SKM-1 treated with dmso at 0.1 percent for 144 hours (cell line): Measurements from ENCODE around the gene EIF4A2.
A peak's percentile ranks its signal among the peaks of the same experiment; 100 is the strongest.

ENCODE experiments used
- DNase-seq: peaks from one replicate; lab custom pipeline; 2025; ENCODE audit not compliant: unreplicated experiment; lab: John Stamatoyannopoulos, UW

EIF4A2 gene

GRCh38 chr3:186783058-186783730 is at the start of gene EIF4A2:
Gene EIF4A2, plus strand, starts transcription at chr3:186783577. Its CDS starts 34 bp downstream, at chr3:186783611.
- DNase-seq = peak; percentile 82

- no peak for DNase-seq
Measured at GRCh38 chr3:186742618-186743380, 40.6 kb upstream of the EIF4A2 start.

GRCh38 chr3:186743666-186744065 is 39.7 kb upstream of the EIF4A2 start:
- DNase-seq = no peak

DNA sequence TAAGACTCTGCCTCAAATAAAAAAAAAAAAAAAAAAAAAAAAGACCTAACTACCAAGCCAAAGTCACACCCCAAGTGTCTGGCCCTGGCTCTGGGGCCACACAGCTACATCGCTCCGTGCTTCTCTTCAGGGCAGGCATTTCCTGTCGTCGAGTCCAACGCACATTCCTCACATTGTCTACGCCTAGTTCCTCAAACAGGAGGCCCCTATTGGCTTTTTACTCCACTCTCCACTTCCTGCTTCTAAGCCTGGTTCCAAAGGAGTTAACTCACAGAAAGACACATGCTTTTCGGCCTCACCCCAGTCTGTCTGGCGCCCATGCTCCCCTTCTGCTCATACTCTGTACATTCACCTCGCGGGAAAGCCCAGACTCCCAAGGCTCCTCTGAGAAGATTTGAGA is 37.4 kb upstream of the EIF4A2 start:
- peak; percentile 90 for DNase-seq

DNA sequence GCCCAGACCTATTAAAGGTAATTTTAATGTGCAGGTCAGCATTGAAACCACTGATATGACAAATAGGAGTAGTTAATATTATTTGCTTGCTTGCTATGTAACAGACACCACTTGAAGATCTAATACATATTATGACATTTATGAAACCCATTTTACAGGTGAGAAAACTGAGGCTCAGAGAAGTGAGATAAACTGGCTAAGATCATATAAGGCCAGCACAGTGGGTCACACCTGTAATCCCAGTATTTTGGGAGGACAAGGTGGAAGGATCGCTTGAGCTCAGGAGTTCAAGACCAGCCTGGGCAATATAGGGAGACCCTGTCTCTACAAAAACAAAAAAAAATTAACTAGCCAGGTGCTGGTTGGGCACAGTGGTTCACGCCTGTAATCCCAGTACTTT is 33.1 kb upstream of the EIF4A2 start:
- no peak for DNase-seq

GRCh38 chr3:186751480-186751879 is 31.9 kb upstream of the EIF4A2 start:
- no peak for DNase-seq

DNA sequence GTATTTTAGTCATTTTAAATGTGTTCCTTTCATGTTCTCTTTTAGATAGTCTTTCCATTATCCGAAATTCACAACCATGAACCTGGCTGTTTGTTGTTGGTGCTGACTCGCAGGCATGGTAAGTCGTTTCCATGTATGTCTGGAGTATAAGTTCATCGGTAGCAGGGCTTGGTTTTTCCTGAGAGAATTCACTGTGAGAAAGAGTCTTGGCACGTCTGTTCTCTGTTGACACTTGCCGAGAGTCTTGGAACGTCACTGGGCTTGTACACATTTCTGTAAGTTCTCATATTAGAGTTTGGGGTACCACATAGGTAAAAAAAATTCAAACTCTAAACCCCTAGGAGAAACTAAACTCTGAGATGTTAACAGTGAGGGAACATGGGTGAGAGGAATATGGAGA is 29.4 kb upstream of the EIF4A2 start:
- DNase-seq = no peak

DNA sequence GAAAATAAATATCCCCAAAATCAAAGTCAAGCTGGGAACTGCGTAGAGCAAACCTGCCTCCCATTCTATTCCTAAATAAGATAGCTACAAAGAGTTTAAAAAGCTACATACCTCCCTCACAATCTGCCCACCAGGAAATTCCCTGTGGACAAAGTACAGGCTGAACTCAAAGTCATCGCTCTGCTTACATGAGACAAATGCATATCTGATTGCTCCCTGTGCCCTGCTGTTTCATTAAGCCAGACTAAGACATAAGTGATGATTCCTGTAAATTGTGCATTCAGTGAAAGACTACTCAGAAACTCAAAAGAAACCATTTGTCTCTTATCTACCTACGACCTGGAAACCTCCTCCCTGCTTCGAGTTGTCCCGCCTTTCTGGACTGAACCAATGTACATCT is 28.5 kb upstream of the EIF4A2 start:
- no peak for DNase-seq

DNA sequence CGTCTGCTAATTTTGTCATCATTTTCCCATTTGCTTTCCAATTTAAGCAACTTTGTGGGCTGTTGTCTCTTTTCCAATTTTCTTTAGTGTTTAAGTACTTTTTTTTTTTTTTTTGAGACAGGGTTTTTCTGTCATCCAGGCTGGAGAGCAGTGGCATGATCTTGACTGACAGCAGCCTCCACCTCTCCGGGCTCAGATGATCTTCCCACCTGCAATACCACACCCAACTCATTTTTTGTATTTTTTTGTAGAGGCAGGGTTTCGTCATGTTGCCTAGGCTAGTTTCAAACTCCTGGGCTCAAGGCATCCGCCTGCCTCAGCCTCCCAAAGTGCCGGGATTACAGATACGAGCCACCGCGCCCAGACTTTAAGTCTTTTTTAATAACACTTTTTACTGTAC is 26.2 kb upstream of the EIF4A2 start:
- no peak for DNase-seq

DNA sequence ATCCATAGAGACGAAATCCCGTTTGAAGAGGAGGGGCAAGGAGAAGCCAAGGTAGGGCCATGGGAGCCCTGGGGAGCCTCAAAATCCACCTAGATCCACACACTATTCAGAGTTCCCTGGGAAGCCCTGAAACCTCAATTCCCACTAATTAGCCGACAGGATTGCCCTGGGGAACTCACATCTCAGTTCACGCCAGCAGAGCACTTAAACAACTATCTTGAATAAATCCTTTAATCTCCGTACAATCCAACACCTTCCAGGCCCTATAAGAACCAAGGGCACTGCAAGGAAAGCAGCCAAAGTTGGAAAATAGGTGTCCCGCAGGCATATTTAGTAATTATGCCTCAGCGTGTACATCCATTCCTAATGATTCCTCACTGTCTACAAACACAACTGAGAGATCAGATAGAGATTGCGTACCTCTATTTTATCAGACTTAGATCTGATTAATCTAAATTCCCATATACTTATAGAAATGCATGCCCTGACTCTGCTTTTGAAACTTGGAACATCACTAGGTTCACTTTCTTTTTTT is 25.6 kb upstream of the EIF4A2 start:
- DNase-seq = no peak

- DNase-seq = no peak
Measured at GRCh38 chr3:186759231-186759930, 24.0 kb upstream of the EIF4A2 start.

- DNase-seq = no peak
Measured at GRCh38 chr3:186760141-186760833, 23.1 kb upstream of the EIF4A2 start.

DNA sequence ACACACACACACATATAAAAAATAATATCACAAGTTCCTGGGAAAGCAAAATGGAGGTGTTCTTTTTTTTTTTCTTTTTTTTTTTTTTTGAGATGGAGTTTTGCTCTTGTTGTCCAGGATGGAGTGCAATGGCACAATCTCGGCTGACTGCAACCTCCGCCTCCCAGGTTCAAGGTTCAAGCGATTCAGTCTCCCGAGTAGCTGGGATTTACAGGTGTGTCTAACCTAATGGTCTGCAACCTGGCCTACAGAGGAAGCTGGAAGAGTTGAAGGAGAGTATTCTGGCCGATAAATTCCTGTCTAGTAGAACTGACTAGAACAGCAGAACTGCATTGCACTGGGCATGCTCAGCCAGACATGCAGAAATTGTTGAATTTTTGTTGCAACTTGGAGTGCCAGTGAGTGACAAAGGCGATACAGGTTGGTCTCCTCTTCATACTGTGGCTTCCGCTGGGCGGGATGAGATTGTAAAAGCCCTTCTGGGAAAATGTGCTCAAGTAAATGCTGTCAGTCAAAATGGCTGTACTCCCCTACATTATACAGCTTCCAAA is 22.4 kb upstream of the EIF4A2 start:
- DNase-seq = no peak

DNA sequence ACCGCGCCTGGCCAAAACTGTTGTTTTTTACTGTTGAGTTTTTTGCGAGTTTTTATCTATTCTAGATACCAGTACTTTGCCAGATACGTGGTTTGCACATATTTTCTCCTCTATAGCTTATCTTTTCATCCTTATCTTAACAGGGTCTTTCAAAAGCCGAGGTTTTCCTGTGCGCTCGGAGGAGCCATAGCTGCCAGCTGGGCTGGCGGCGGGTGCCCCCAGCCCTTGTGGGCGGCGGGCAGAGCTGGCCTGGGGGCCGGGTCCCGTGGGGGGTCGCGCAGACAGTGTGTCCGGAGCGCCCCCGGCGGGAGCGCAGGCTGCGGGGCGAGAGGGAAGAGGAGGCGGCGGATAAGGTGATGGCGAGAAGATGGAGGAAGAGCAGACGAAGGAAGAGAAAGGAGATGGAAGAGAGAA is 11.1 kb upstream of the EIF4A2 start:
- DNase-seq = no peak

GRCh38 chr3:186772701-186773417 is 10.5 kb upstream of the EIF4A2 start:
- DNase-seq = no peak

DNA sequence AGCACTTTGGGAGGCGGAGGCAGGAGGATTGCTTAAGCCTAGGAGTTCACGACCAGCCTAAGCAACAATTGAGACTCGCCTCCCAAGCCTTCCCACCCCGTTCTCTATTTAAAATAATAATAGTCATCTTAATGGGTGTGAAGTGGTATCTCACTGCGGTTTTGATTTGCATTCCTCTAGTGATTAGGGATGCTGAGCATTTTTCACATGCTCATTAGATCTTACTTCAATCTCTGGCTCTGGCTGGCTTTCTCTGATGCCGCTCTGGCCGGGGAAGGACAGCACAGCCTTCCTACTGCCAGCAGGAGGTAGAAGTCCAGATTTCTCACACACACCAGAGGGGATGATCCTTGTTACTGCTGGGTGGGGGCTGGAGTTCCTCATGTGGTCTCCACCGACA is 7.4 kb upstream of the EIF4A2 start:
- DNase-seq = no peak

GRCh38 chr3:186779204-186779603 is 4.2 kb upstream of the EIF4A2 start:
- DNase-seq = no peak

DNA sequence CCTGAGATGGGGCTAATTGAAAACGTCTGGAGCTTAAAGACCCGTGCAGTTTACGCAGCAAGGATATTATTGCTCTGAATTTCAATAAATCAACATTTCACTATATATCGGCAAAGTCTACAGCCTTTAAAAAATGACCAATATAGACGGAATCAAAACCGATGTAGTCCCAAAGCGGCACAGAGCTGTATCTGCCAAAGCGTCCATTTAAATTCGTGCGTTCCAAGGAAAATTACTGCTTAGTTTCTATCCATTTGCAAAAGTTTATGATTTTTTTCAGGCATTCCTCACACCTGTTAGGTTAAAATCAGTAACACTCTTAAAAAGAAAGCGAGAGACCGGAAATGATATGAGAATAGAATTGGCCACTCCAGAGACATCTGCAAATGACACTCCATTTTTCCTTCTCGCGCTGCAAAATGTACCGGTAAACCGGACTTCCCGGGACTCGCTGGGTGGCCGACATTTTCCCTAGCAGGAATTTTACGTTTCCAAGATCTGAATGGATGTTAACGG is 777 bp upstream of the EIF4A2 start:
- DNase-seq = no peak

DNA sequence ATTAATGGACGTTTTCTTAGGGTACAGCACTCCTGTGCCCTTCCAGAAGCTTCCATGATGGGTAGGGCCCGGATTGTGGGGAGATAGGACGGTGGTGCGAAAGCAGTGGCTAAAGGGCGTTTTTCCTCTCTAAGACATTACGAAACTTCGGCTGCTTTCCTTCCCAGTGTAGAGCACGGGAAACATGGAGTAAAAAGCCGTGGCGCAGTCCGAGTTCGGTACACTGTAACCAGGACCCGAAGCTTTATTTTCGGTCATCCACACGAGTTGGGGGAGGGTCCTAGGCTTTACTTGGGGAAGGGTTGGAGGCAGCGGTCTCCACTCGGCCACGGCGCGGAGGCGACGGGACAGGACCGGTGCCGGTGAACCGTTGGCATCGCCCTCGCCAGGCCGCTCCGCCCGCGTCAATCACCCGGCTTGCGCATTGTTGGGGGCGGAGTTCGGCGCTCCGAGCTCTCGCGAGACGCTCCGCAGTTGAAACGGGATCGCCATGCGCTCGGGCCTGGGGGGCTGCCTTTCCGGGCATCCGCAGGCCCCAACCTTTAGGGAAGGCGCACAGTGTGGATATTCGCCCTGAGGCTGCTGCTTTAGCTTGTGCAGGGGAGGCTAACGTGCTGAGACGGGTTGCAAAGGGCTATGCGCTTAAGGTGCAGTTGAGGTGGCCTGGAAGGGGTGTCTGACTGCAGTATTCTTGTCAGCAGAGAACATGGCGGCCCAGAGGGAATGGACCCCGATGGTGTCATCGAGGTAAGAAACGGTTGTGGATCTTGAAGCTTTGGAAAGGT is 546 bp downstream of the EIF4A2 start:
- DNase-seq = peak; percentile 64
